K562 (cell line): ENCODE measurements around the gene PIH1D1. TPM values are rescaled to one million over a fixed set of nuclear protein-coding genes. Genes with fewer than 3 reads are reported as not detected.

Experiments used
- ATAC-seq: fragments of 200-7000 bp; cut with Tn5 transposase; 3 replicates; pipeline ENCODE4 v1.9.1; 2020; ENCODE audit warnings: moderate library complexity
- BruUV-seq: library from RNA; stranded (reverse); fragments of 400-500 nt; replicated peaks from 2 replicates; lab custom pipeline; 2021; lab: Mats Ljungman, UMichigan
- CTCF ChIA-PET: fragments of 300-600 bp; formaldehyde crosslinking; extraction: SDS; loops from one replicate; lab custom pipeline; 2021; ENCODE audit warnings: low intra/inter-chr PET ratio; lab: Yijun Ruan, JAX
- POLR2A ChIA-PET: fragments of 300-600, 350-650 bp; sonication (Branson Sonifier 250); formaldehyde crosslinking; extraction: SDS; loops from one replicate; lab custom pipeline; 2021; ENCODE audit warnings: antibody characterized with exemption, inconsistent platforms; lab: Yijun Ruan, JAX
- DNase-seq, 4 experiments: peaks; one replicate each; pipeline versions ENCODE4 v3.0.0 to v3.0.0-alpha.2; 2011 to 2018; ENCODE audit warnings: low spot score in 3 of 4, mixed read lengths in 3 of 4; ENCODE audit errors: extremely low read depth in 1 of 4
- FAIRE-seq: peaks from 2 replicates; lab custom pipeline; 2011; peaks lifted over from hg19 to GRCh38; lab: Jason Lieb, UNC
- H2AFZ ChIP-seq: 2 replicates; pipeline ENCODE4 v1.6.0; 2011; ENCODE audit warnings: low read depth, low read length, control low read depth, inconsistent platforms
- H3K27ac ChIP-seq: fragments of 200-600 bp; 3 replicates; pipeline ENCODE4 v1.8.0; 2011; ENCODE audit warnings: low read depth, mild to moderate bottlenecking, control low read depth, inconsistent platforms, low read length, moderate library complexity, mixed read lengths; ENCODE audit errors: extremely low read depth
- H3K27me3 ChIP-seq, 2 experiments: fragments of 300-600 bp in 1 of 2; 2 replicates in 1 of 2; 3 replicates in 1 of 2; pipeline versions ENCODE4 v1.6.0 to v1.8.0; 2011; ENCODE audit warnings: inconsistent platforms in 2 of 2, low read length in 2 of 2, mild to moderate bottlenecking in 1 of 2, mixed read lengths in 1 of 2, moderate library complexity in 1 of 2; ENCODE audit not compliant: control insufficient read depth in 2 of 2, insufficient read depth in 2 of 2
- H3K36me3 ChIP-seq: fragments of 300-600 bp; 3 replicates; pipeline ENCODE4 v1.8.0; 2011; ENCODE audit warnings: mild to moderate bottlenecking, low read length, inconsistent platforms; ENCODE audit not compliant: control insufficient read depth, insufficient read depth
- H3K4me1 ChIP-seq, 2 experiments: fragments of 200-600 bp in 1 of 2; replicated peaks in 1 of 2; 2 replicates in 1 of 2; 3 replicates in 1 of 2; pipeline versions ENCODE4 v1.5.1 to v1.8.0; 2011; ENCODE audit warnings: inconsistent platforms in 2 of 2, low read length in 2 of 2, mild to moderate bottlenecking in 1 of 2, mixed read lengths in 1 of 2, moderate library complexity in 1 of 2; ENCODE audit not compliant: control insufficient read depth in 2 of 2, insufficient read depth in 2 of 2
- H3K4me2 ChIP-seq: 2 replicates; pipeline ENCODE4 v1.6.1; 2011; ENCODE audit warnings: low read length, control low read depth, inconsistent platforms, mixed read lengths; ENCODE audit not compliant: insufficient read depth
- H3K4me3 ChIP-seq: fragments of 200-600 bp; sonication (generic), shearing (Covaris generic); 2 replicates; pipeline ENCODE4 v1.5.1; 2016; ENCODE audit warnings: control low read depth, inconsistent platforms
- H3K79me2 ChIP-seq: fragments of 200-600 bp; 3 replicates; pipeline ENCODE4 v1.8.0; 2011; ENCODE audit warnings: low read length, inconsistent platforms; ENCODE audit not compliant: control insufficient read depth, insufficient read depth
- H3K9ac ChIP-seq, 2 experiments: 2 replicates each; pipeline versions ENCODE4 v1.6.0 to v1.6.1; 2011; ENCODE audit warnings: low read depth in 2 of 2, low read length in 2 of 2, control low read depth in 1 of 2, inconsistent platforms in 1 of 2, mild to moderate bottlenecking in 1 of 2, mixed read lengths in 1 of 2; ENCODE audit not compliant: insufficient read depth in 1 of 2
- H3K9me1 ChIP-seq: one replicate; pipeline ENCODE4 v1.6.0; 2011; ENCODE audit warnings: inconsistent platforms, mild to moderate bottlenecking, low read length, moderate library complexity; ENCODE audit not compliant: control insufficient read depth, insufficient read depth
- H3K9me3 ChIP-seq: replicated peaks from 2 replicates; pipeline ENCODE4 v1.5.1; 2011; ENCODE audit warnings: low read depth, low read length, inconsistent platforms; ENCODE audit not compliant: control insufficient read depth, insufficient read depth
- H4K20me1 ChIP-seq: replicated peaks from 2 replicates; pipeline ENCODE4 v1.6.1; 2011; ENCODE audit warnings: low read length, inconsistent platforms, mixed read lengths; ENCODE audit not compliant: control insufficient read depth, insufficient read depth
- BRCA1 ChIP-seq, 2 experiments: fragments of 450-650 bp in 1 of 2; sonication (generic) in 1 of 2; formaldehyde crosslinking in 1 of 2; IDR thresholded peaks; 2 replicates each; pipeline versions ENCODE4 v1.5.0 to v1.6.1; 2017 to 2020; ENCODE audit warnings: mild to moderate bottlenecking in 1 of 2, missing genetic modification reagents in 1 of 2
- CBX5 ChIP-seq: IDR thresholded peaks from 2 replicates; pipeline ENCODE4 v1.6.1; 2014; ENCODE audit warnings: low read depth, borderline replicate concordance
- FOSL1 ChIP-seq: fragments of 200-800 bp; sonication (Bioruptor generic); conservative IDR thresholded peaks from 2 replicates; pipeline ENCODE4 v1.6.1; 2016; ENCODE audit warnings: missing genetic modification characterization, missing compliant biosample characterization
- HMBOX1 ChIP-seq: sonication (generic); IDR thresholded peaks from 2 replicates; pipeline ENCODE4 v1.6.1; 2016
- TBL1XR1 ChIP-seq, 2 experiments: IDR thresholded peaks; 2 replicates each; pipeline ENCODE4 v1.6.1; 2012; ENCODE audit warnings: improper control_type of control experiment in 2 of 2, low read length in 2 of 2, mild to moderate bottlenecking in 1 of 2
- ZNF12 ChIP-seq: sonication (generic); formaldehyde crosslinking; IDR thresholded peaks from 2 replicates; pipeline ENCODE4 v1.4.0; 2020; ENCODE audit warnings: mild to moderate bottlenecking, missing genetic modification reagents
- WGBS: fragments of 100-300 bp; shearing (Covaris generic); methylation state at CpG from one replicate; pipeline ENCODE4 v1.1.6; 2016; ENCODE audit warnings: low coverage, mixed read lengths; ENCODE audit not compliant: insufficient coverage; ENCODE audit errors: missing lambda C conversion rate; 5-methylcytosine and 5-hydroxymethylcytosine counted together
- in situ Hi-C: fragments of 300-500 bp; cut with MboI; formaldehyde crosslinking; loops from 4 replicates; pipeline ENCODE4 v1.15.0; 2018; ENCODE audit warnings: inconsistent platforms, mixed read lengths
- intact Hi-C: fragments of 100-400 bp; cut with micrococcal nuclease; formaldehyde crosslinking; loops from 2 replicates; pipeline ENCODE4 v1.14.2; 2022
- polyA plus RNA-seq, 8 experiments: library from polyadenylated mRNA; depleted of rRNA in 4 of 8; stranded (reverse) in 5 of 8; unstranded in 3 of 8; fragments of >200 nt; fragmentation: Nextera tagmentation in 2 of 8; fragmentation: Illumina TruSeq in 1 of 8; extraction: Ambion mirVana in 2 of 8; extraction: Trizol in 1 of 8; gene quantifications; 2 replicates each; pipeline versions ENCODE4 v1.2.1 to v1.2.3, GENCODE V29; 2011 to 2014; ENCODE audit warnings: inconsistent platforms in 1 of 8, missing spikeins in 1 of 8
- total RNA-seq, 7 experiments: library from RNA; depleted of rRNA in 6 of 7; stranded (reverse); fragments of >200 nt in 6 of 7; fragmentation: Illumina TruSeq in 2 of 7; extraction: Trizol in 2 of 7; gene quantifications; 2 replicates each; pipeline versions ENCODE4 v1.2.1 to v1.2.3, GENCODE V29; 2011 to 2021; ENCODE audit warnings: low replicate concordance in 1 of 7
- TF ChIP-seq, protein P1 (sequence below): fragments of 250-450 bp; sonication (Bioruptor Pico); IDR thresholded peaks from 2 replicates; pipeline ENCODE4 v1.5.0; 2020; ENCODE audit warnings: mild to moderate bottlenecking

Gene PIH1D1
- total and polyA plus RNA-seq, 9 of the 15 experiments (the other 6 are each of a cell fraction or from before 2014, with no cell fraction given), result 26.5 to 224 (median 137) TPM

DNA sequence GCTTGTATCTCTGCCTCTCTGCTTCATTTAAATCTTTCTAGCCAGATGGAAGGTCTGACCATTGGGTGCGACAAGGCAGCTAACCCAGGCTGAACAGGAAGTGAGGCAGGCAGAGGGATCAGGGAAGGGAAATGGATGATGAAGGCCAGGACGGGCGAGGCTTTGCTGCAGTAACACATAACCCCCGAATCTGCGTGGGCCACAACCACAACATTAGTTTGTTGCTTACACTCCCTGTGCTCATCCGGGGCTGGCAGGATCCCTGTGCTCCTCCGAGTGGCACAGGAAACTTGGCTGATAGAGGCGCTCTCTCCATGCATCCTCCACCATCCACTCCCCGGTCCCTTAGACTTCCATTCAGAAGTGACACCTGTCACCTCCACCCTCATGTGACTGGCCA lies 21.3 kb upstream of the PIH1D1 start:
- Histone ChIP-seq H3K4me3 (no peak overlapping the region), H3K36me3 (peaks cover 16% of the 10 kb centered on the region; the same call in 1 of the 3 replicates), H3K4me2 (no peak overlapping the region), H3K9me1 (no peaks in the 10 kb centered on the region), H3K27ac (no peak overlapping the region), H3K4me1 (peaks cover 16 to 53% of the 10 kb centered on the region in 2 experiments), H2AFZ (no peak overlapping the region), H3K9ac (peak overlapping the region in 1 of 2 experiments; percentile 29; a peak in 1 of 4 replicates), H3K27me3 (no peaks in the 10 kb centered on the region), H4K20me1 (peaks cover 5% of the 10 kb centered on the region; the same call in 1 of the 2 replicates), H3K79me2 (no peaks in the 10 kb centered on the region), H3K9me3 (no peaks in the 10 kb centered on the region)
- ATAC-seq, result no peak
- in situ Hi-C loops, result no loop called here
- POLR2A ChIA-PET, result interaction anchor here (1.0 kb wide), 1 partner anchor 18 kb away, joined by 4 read pairs; no protein-coding TSS in a partner anchor
- TF ChIP-seq BRCA1 (IDR thresholded peaks at IDR 0.05) (no peak), BRCA1 (CRISPR knock-in tag; IDR thresholded peaks at IDR 0.05) (no peak), HMBOX1 (no peak), TBL1XR1 (IDR thresholded peaks at IDR 0.05; ENCODE audit: low read length in 2 of 2) (no peak), CBX5 (no peak), ZNF12 (CRISPR knock-in tag) (peak; percentile 96), FOSL1 (no peak)
- TF ChIP-seq, protein P1, sequence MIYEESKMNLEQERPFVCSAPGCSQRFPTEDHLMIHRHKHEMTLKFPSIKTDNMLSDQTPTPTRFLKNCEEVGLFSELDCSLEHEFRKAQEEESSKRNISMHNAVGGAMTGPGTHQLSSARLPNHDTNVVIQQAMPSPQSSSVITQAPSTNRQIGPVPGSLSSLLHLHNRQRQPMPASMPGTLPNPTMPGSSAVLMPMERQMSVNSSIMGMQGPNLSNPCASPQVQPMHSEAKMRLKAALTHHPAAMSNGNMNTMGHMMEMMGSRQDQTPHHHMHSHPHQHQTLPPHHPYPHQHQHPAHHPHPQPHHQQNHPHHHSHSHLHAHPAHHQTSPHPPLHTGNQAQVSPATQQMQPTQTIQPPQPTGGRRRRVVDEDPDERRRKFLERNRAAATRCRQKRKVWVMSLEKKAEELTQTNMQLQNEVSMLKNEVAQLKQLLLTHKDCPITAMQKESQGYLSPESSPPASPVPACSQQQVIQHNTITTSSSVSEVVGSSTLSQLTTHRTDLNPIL (CRISPR knock-in tag), result no peak
- DNase-seq, result no peak
- 60% methylated on average over 9 of the region's 9 CpGs for WGBS
- CTCF ChIA-PET, result interaction anchor here (0.6 to 0.8 kb wide), 2 partner anchors 97 to 260 kb away, joined by 3 to 9 read pairs; no protein-coding TSS in a partner anchor
- no peak for FAIRE-seq
- BruUV-seq, result no TSS peak
- intact Hi-C loops, result no loop called here
